K562 (cell line): Measurements from ENCODE around the gene LRRIQ4. TPM values are rescaled to one million over a fixed set of nuclear protein-coding genes. Genes with fewer than 3 reads are reported as not detected.

Experiments
- E2F3 ChIP-seq: fragments of 250-450 bp; sonication (Bioruptor Pico); IDR thresholded peaks from 2 replicates; pipeline ENCODE4 v1.4.0; 2020; ENCODE audit warnings: mild to moderate bottlenecking
- EGR1 ChIP-seq: fragments of 450-650 bp; conservative IDR thresholded peaks from 2 replicates; pipeline ENCODE4 v1.6.1; 2017; ENCODE audit warnings: mild to moderate bottlenecking
- ELF4 ChIP-seq: fragments of 450-650 bp; formaldehyde crosslinking; IDR thresholded peaks from 2 replicates; pipeline ENCODE4 v1.4.0; 2022; ENCODE audit warnings: missing genetic modification characterization
- ETV6 ChIP-seq, 3 experiments: fragments of 150-350 bp in 1 of 3; sonication (generic) in 1 of 3; formaldehyde crosslinking in 1 of 3; IDR thresholded peaks; 2 replicates each; pipeline versions ENCODE4 v1.6.1 to v1.8.0; 2014 to 2022; ENCODE audit warnings: borderline replicate concordance in 2 of 3, low read depth in 2 of 3, antibody characterized with exemption in 1 of 3, low read length in 1 of 3, mild to moderate bottlenecking in 1 of 3, missing genetic modification reagents in 1 of 3
- GATA2 ChIP-seq: sonication (generic); formaldehyde crosslinking; IDR thresholded peaks from 2 replicates; pipeline ENCODE4 v1.4.0; 2020; ENCODE audit warnings: mild to moderate bottlenecking, missing genetic modification reagents
- KLF6 ChIP-seq: fragments of 250-450 bp; sonication (Bioruptor Pico); IDR thresholded peaks from 2 replicates; pipeline ENCODE4 v1.4.0; 2020; ENCODE audit warnings: mild to moderate bottlenecking, moderate library complexity, borderline replicate concordance
- MAFG ChIP-seq: fragments of 450-650 bp; conservative IDR thresholded peaks from 2 replicates; pipeline ENCODE4 v1.6.1; 2016; ENCODE audit warnings: missing genetic modification characterization, missing compliant biosample characterization
- NUFIP1 ChIP-seq: fragments of 450-650 bp; IDR thresholded peaks from 2 replicates; pipeline ENCODE4 v1.6.1; 2018; ENCODE audit not compliant: partially characterized antibody
- PHB ChIP-seq: fragments of 250-450 bp; sonication (Bioruptor Pico); IDR thresholded peaks from 2 replicates; pipeline ENCODE4 v1.5.0; 2021
- POLR2H ChIP-seq: IDR thresholded peaks from 2 replicates; pipeline ENCODE4 v1.6.1; 2016; ENCODE audit warnings: missing genetic modification characterization, low read depth, mild to moderate bottlenecking, control low read depth, missing compliant biosample characterization, moderate library complexity
- RBM39 ChIP-seq: fragments of 200-400 bp; formaldehyde crosslinking; optimal IDR thresholded peaks from 2 replicates; pipeline ENCODE3; 2018; ENCODE audit warnings: low read depth, low read length
- TBL1XR1 ChIP-seq, 2 experiments: IDR thresholded peaks; 2 replicates each; pipeline ENCODE4 v1.6.1; 2012; ENCODE audit warnings: improper control_type of control experiment in 2 of 2, low read length in 2 of 2, mild to moderate bottlenecking in 1 of 2
- TEAD2 ChIP-seq: fragments of 450-650 bp; IDR thresholded peaks from 2 replicates; pipeline ENCODE4 v1.6.1; 2016; ENCODE audit warnings: missing genetic modification characterization, control low read depth, missing compliant biosample characterization
- WHSC1 ChIP-seq: IDR thresholded peaks from one replicate; pipeline ENCODE4 v1.6.1; 2012; ENCODE audit warnings: low read length, control low read depth, inconsistent platforms
- ZNF311 ChIP-seq: fragments of 250-450 bp; sonication (Bioruptor Pico); IDR thresholded peaks from 2 replicates; pipeline ENCODE4 v1.4.0; 2020; ENCODE audit warnings: mild to moderate bottlenecking, moderate library complexity
- ZNF398 ChIP-seq: fragments of 250-450 bp; sonication (Bioruptor Pico); IDR thresholded peaks from 2 replicates; pipeline ENCODE4 v1.8.0; 2021; ENCODE audit warnings: moderate library complexity, mild to moderate bottlenecking, inconsistent platforms
- ZNF445 ChIP-seq: fragments of 250-450 bp; sonication (Bioruptor Pico); IDR thresholded peaks from 2 replicates; pipeline ENCODE4 v1.4.0; 2020; ENCODE audit warnings: low read depth, mild to moderate bottlenecking, moderate library complexity
- ZNF668 ChIP-seq: fragments of 250-450 bp; sonication (Bioruptor Pico); IDR thresholded peaks from 2 replicates; pipeline ENCODE4 v1.8.0; 2022; ENCODE audit warnings: mild to moderate bottlenecking, inconsistent platforms
- polyA plus RNA-seq, 8 experiments: library from polyadenylated mRNA; depleted of rRNA in 4 of 8; stranded (reverse) in 5 of 8; unstranded in 3 of 8; fragments of >200 nt; fragmentation: Nextera tagmentation in 2 of 8; fragmentation: Illumina TruSeq in 1 of 8; extraction: Ambion mirVana in 2 of 8; extraction: Trizol in 1 of 8; gene quantifications; 2 replicates each; pipeline versions ENCODE4 v1.2.1 to v1.2.3, GENCODE V29; 2011 to 2014; ENCODE audit warnings: inconsistent platforms in 1 of 8, missing spikeins in 1 of 8
- total RNA-seq, 7 experiments: library from RNA; depleted of rRNA in 6 of 7; stranded (reverse); fragments of >200 nt in 6 of 7; fragmentation: Illumina TruSeq in 2 of 7; extraction: Trizol in 2 of 7; gene quantifications; 2 replicates each; pipeline versions ENCODE4 v1.2.1 to v1.2.3, GENCODE V29; 2011 to 2021; ENCODE audit warnings: low replicate concordance in 1 of 7
- TF ChIP-seq, protein P1 (sequence below), 2 experiments: fragments of 150-350 bp in 1 of 2; IDR thresholded peaks; 2 replicates each; pipeline ENCODE4 v1.6.1; 2012 to 2016; ENCODE audit warnings: low read depth in 2 of 2, low read length in 2 of 2, mild to moderate bottlenecking in 1 of 2, moderate library complexity in 1 of 2
- TF ChIP-seq, protein P2 (sequence below): sonication (generic); formaldehyde crosslinking; IDR thresholded peaks from 2 replicates; pipeline ENCODE4 v1.9.0; 2022; ENCODE audit warnings: mild to moderate bottlenecking, missing genetic modification reagents
- TF ChIP-seq, protein P3 (sequence below): fragments of 450-650 bp; IDR thresholded peaks from one replicate; pipeline ENCODE4 v1.6.1; 2018; ENCODE audit warnings: mild to moderate bottlenecking, moderate library complexity; ENCODE audit not compliant: partially characterized antibody

LRRIQ4 gene
- total and polyA plus RNA-seq, 9 of the 15 experiments (the other 6 are each of a cell fraction or from before 2014, with no cell fraction given) = not detected

GRCh38 chr3:169764882-169765612 lies 47.6 kb upstream of the LRRIQ4 start, which contains the start of gene TERC (continued):
- no peak for TF ChIP-seq TEAD2 (tag)
- TF ChIP-seq POLR2H = peak; percentile 97
- no peak for TF ChIP-seq ZNF311 (CRISPR knock-in tag)
- TF ChIP-seq ETV6 (IDR thresholded peaks at IDR 0.05; ENCODE audit: borderline replicate concordance in 1 of 2, low read depth in 2 of 2, low read length in 1 of 2) = peak; percentile 92 to 96; a peak in 3 of 4 replicates
- TF ChIP-seq ETV6 (CRISPR knock-in tag; IDR thresholded peaks at IDR 0.05; ENCODE audit: borderline replicate concordance) = no peak
- no peak for TF ChIP-seq ZNF668 (CRISPR knock-in tag)
- no peak for TF ChIP-seq TBL1XR1 (IDR thresholded peaks at IDR 0.05; ENCODE audit: low read length in 2 of 2)
- TF ChIP-seq E2F3 (CRISPR knock-in tag) = no peak
- no peak for TF ChIP-seq MAFG
- peak; percentile 80; the same call in 1 of the 2 replicates for TF ChIP-seq ELF4 (CRISPR knock-in tag)
- TF ChIP-seq, protein P1, sequence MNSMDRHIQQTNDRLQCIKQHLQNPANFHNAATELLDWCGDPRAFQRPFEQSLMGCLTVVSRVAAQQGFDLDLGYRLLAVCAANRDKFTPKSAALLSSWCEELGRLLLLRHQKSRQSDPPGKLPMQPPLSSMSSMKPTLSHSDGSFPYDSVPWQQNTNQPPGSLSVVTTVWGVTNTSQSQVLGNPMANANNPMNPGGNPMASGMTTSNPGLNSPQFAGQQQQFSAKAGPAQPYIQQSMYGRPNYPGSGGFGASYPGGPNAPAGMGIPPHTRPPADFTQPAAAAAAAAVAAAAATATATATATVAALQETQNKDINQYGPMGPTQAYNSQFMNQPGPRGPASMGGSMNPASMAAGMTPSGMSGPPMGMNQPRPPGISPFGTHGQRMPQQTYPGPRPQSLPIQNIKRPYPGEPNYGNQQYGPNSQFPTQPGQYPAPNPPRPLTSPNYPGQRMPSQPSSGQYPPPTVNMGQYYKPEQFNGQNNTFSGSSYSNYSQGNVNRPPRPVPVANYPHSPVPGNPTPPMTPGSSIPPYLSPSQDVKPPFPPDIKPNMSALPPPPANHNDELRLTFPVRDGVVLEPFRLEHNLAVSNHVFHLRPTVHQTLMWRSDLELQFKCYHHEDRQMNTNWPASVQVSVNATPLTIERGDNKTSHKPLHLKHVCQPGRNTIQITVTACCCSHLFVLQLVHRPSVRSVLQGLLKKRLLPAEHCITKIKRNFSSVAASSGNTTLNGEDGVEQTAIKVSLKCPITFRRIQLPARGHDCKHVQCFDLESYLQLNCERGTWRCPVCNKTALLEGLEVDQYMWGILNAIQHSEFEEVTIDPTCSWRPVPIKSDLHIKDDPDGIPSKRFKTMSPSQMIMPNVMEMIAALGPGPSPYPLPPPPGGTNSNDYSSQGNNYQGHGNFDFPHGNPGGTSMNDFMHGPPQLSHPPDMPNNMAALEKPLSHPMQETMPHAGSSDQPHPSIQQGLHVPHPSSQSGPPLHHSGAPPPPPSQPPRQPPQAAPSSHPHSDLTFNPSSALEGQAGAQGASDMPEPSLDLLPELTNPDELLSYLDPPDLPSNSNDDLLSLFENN (IDR thresholded peaks at IDR 0.05; ENCODE audit: low read depth in 2 of 2, low read length in 2 of 2) = peak in 1 of 2 experiments; percentile 47; a peak in 1 of 4 replicates
- TF ChIP-seq EGR1 = no peak; the same call in 1 of the 2 replicates
- TF ChIP-seq, protein P2, sequence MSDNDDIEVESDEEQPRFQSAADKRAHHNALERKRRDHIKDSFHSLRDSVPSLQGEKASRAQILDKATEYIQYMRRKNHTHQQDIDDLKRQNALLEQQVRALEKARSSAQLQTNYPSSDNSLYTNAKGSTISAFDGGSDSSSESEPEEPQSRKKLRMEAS = no peak
- TF ChIP-seq, protein P3, sequence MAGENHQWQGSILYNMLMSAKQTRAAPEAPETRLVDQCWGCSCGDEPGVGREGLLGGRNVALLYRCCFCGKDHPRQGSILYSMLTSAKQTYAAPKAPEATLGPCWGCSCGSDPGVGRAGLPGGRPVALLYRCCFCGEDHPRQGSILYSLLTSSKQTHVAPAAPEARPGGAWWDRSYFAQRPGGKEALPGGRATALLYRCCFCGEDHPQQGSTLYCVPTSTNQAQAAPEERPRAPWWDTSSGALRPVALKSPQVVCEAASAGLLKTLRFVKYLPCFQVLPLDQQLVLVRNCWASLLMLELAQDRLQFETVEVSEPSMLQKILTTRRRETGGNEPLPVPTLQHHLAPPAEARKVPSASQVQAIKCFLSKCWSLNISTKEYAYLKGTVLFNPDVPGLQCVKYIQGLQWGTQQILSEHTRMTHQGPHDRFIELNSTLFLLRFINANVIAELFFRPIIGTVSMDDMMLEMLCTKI = no peak
- no peak for TF ChIP-seq GATA2 (CRISPR knock-in tag)
- TF ChIP-seq NUFIP1 = no peak
- no peak for TF ChIP-seq RBM39
- TF ChIP-seq ZNF398 (CRISPR knock-in tag) = no peak
- no peak for TF ChIP-seq WHSC1
- TF ChIP-seq PHB = 0 out of 2 replicates have a peak, but pooled peaks have one; percentile 46
- TF ChIP-seq KLF6 (CRISPR knock-in tag) = peak; percentile 73; the same call in 1 of the 2 replicates
- no peak for TF ChIP-seq ZNF445 (CRISPR knock-in tag)
